Measurements from ENCODE around the gene ARHGEF19. TPM values are rescaled to one million over a fixed set of nuclear protein-coding genes. Genes with fewer than 3 reads are reported as not detected.

The ARHGEF19 gene
- total and polyA plus RNA-seq, 9 of the 15 experiments (the other 6 are each of a cell fraction or from before 2014, with no cell fraction given) = 0.73 to 21.0 (median 5.2) TPM

DNA sequence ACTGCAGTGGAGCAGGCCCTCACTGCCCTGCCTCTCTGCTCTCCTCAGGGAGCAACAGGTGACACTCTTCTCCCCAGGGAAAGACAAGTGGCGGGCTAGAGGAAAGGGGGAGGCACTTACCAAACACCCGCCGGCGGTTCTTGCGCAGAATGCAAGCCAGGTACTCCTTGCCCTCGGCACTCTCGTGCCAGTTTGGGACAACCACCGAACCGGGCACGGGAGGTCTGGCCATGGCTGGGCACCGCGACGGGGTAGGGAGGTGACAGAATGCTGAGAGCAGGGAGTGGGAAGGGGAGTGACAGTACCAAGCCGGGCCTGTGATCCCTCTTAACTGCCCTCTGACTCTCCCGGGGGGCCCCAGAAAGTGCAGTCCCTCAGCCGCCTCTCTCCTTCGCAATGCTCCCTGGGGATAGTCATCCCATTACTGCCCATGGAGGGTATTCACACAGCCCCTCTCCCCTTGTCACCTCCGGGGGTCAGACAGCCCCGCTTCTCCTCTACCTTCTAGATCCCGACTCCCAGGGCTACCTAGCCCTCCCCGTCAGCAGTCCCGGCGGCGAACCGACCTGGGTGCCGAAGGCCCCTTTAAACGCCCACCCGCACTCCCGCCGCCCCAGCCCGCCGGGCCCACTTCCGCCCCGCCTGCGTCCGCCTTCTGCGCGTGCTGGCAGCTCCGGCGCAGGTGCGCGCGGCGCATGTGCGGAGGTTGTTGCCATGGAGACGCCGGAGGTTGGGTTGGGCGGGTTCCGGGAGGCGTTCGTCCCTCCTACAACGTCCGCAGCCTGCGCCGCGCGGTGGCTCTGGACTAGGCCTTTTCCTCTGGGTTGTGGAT is 24.3 kb upstream of the ARHGEF19 start, which contains the start of gene CPLANE2 (continued):
- TF ChIP-seq, protein P1, sequence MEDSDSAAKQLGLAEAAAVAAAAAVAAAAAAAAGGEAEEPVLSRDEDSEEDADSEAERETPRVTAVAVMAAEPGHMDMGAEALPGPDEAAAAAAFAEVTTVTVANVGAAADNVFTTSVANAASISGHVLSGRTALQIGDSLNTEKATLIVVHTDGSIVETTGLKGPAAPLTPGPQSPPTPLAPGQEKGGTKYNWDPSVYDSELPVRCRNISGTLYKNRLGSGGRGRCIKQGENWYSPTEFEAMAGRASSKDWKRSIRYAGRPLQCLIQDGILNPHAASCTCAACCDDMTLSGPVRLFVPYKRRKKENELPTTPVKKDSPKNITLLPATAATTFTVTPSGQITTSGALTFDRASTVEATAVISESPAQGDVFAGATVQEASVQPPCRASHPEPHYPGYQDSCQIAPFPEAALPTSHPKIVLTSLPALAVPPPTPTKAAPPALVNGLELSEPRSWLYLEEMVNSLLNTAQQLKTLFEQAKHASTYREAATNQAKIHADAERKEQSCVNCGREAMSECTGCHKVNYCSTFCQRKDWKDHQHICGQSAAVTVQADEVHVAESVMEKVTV (CRISPR knock-in tag; IDR thresholded peaks at IDR 0.05) = no peak
- TF ChIP-seq, protein P2, sequence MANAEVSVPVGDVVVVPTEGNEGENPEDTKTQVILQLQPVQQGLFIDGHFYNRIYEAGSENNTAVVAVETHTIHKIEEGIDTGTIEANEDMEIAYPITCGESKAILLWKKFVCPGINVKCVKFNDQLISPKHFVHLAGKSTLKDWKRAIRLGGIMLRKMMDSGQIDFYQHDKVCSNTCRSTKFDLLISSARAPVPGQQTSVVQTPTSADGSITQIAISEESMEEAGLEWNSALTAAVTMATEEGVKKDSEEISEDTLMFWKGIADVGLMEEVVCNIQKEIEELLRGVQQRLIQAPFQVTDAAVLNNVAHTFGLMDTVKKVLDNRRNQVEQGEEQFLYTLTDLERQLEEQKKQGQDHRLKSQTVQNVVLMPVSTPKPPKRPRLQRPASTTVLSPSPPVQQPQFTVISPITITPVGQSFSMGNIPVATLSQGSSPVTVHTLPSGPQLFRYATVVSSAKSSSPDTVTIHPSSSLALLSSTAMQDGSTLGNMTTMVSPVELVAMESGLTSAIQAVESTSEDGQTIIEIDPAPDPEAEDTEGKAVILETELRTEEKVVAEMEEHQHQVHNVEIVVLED (CRISPR knock-in tag; IDR thresholded peaks at IDR 0.05) = peak; percentile 60
- TF ChIP-seq, protein P3, sequence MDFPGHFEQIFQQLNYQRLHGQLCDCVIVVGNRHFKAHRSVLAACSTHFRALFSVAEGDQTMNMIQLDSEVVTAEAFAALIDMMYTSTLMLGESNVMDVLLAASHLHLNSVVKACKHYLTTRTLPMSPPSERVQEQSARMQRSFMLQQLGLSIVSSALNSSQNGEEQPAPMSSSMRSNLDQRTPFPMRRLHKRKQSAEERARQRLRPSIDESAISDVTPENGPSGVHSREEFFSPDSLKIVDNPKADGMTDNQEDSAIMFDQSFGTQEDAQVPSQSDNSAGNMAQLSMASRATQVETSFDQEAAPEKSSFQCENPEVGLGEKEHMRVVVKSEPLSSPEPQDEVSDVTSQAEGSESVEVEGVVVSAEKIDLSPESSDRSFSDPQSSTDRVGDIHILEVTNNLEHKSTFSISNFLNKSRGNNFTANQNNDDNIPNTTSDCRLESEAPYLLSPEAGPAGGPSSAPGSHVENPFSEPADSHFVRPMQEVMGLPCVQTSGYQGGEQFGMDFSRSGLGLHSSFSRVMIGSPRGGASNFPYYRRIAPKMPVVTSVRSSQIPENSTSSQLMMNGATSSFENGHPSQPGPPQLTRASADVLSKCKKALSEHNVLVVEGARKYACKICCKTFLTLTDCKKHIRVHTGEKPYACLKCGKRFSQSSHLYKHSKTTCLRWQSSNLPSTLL (IDR thresholded peaks at IDR 0.05) = no peak
- TF ChIP-seq POU5F1 (IDR thresholded peaks at IDR 0.05; ENCODE audit: borderline replicate concordance, low read depth, low read length, partially characterized antibody) (peak; percentile 82), ZNF165 (CRISPR knock-in tag; IDR thresholded peaks at IDR 0.05; ENCODE audit: borderline replicate concordance) (no peak), ZNF12 (CRISPR knock-in tag; IDR thresholded peaks at IDR 0.05) (no peak), KLF10 (CRISPR knock-in tag; IDR thresholded peaks at IDR 0.05) (no peak), SIRT6 (IDR thresholded peaks at IDR 0.05; ENCODE audit: low read depth, low read length) (no peak), STAT5B (CRISPR knock-in tag; IDR thresholded peaks at IDR 0.05) (no peak), ZNF384 (IDR thresholded peaks at IDR 0.05; ENCODE audit: low read depth, low read length) (no peak), FOXM1 (IDR thresholded peaks at IDR 0.05; ENCODE audit: low read depth) (no peak), FOXM1 (CRISPR knock-in tag; IDR thresholded peaks at IDR 0.05; ENCODE audit: low read depth) (no peak), XRCC5 (IDR thresholded peaks at IDR 0.05; ENCODE audit: low read depth, low read length) (no peak), KLF6 (CRISPR knock-in tag; IDR thresholded peaks at IDR 0.05; ENCODE audit: borderline replicate concordance) (no peak), ZNF551 (CRISPR knock-in tag; IDR thresholded peaks at IDR 0.05) (no peak), POLR3A (IDR thresholded peaks at IDR 0.05; ENCODE audit: borderline replicate concordance, extremely low read depth, insufficient read depth, insufficient read length) (no peak), ZHX1 (conservative IDR thresholded peaks at IDR 0.05; ENCODE audit: low read length) (0 out of 2 replicates have a peak, but pooled peaks have one; percentile 53), L3MBTL2 (IDR thresholded peaks at IDR 0.05) (peak; percentile 79)
- TF ChIP-seq, protein P4, sequence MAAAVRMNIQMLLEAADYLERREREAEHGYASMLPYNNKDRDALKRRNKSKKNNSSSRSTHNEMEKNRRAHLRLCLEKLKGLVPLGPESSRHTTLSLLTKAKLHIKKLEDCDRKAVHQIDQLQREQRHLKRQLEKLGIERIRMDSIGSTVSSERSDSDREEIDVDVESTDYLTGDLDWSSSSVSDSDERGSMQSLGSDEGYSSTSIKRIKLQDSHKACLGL (CRISPR knock-in tag; IDR thresholded peaks at IDR 0.05; ENCODE audit: borderline replicate concordance, poor library complexity, severe bottlenecking) = no peak

Measured in K562 (cell line).